Lower leg skin (tissue), 4 donors: Measurements from ENCODE around the gene FARSB. TPM values are rescaled to one million over a fixed set of nuclear protein-coding genes. Genes with fewer than 3 reads are reported as not detected.

Experiments used
- DNase-seq, 2 donors: peaks; one replicate each; pipeline ENCODE4 v3.0.0-alpha.2; 2019; ENCODE audit warnings: low spot score in 2 of 2
- H3K4me3 ChIP-seq: fragments of 200-600 bp; sonication (generic); 2 replicates; pipeline ENCODE4 v1.5.1; 2017; ENCODE audit warnings: mild to moderate bottlenecking, low read depth; ENCODE audit not compliant: poor library complexity, severe bottlenecking
- POLR2A ChIP-seq, 2 donors: fragments of 450-650 bp; IDR thresholded peaks; one replicate each; pipeline ENCODE4 v1.6.1; 2016 to 2017; ENCODE audit warnings: antibody characterized with exemption in 2 of 2, mild to moderate bottlenecking in 1 of 2, moderate library complexity in 1 of 2
- WGBS, 2 donors: methylation state at CpG; one replicate each; pipeline ENCODE4 v1.1.5; 2018; 5-methylcytosine and 5-hydroxymethylcytosine counted together
- intact Hi-C: fragments of 100-400 bp; cut with DNase I; formaldehyde crosslinking; loops from one replicate; pipeline ENCODE4 v1.15.0; 2023; ENCODE audit warnings: low total_unique reads
- total RNA-seq, 4 donors: library from RNA; depleted of rRNA; stranded (reverse); fragments of >200 nt; gene quantifications; one replicate each; pipeline ENCODE4 v1.1.0, GENCODE V29; 2016
- TF ChIP-seq, protein P1 (sequence below), 3 donors: fragments of 450-650 bp; IDR thresholded peaks; one replicate each; pipeline ENCODE4 v1.5.1; 2016; ENCODE audit warnings: antibody characterized with exemption in 3 of 3, mild to moderate bottlenecking in 3 of 3, moderate library complexity in 2 of 3

Gene FARSB
- total RNA-seq, 4 donors from 2014 or later, result 8.6 to 12.2 (median 11.2) TPM

DNA sequence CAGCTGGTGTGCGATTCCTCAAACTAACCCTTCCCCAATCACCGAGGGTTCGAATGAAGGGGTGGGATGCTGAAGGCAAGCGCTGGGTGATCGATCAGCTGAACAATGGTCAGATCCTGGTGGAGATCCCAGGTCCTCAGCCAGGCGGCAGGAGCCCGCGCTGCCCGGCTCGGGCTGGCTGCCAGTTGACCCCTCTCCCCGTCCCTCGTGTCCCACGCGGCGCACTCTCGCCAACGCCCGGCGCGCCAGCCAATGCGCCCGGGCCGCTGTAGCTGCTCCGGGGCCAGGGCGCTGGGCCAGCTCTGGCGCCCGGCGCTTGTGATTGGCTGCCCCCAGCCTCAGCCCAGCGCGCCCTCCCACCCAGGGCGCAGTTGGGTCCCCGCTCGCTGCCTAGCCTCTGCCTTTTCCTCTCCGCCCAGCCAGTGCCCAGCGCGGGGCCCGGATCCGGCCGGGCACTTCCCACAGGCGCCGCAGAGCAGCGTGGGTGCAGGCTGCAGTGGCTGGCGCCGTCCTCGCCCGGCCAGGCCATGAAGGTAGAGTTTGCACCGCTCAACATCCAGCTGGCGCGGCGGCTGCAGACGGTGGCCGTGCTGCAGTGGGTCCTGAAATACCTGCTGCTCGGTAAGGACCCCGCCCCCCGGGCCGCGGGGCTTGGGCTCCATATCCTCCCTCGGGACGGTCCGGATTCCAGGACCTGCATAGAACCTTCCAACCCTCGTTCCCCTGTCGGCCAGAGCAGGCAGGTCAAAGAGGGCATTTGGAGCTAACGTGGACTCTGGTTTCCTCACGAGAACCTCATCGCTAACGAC, 15.6 kb upstream of the FARSB start, which contains the start of gene MOGAT1:
Gene MOGAT1, plus strand, starts transcription at position 400 of the 809 bp plus-strand sequence. Its CDS starts 128 bp downstream, at position 528.
- intact Hi-C loops, result no loop called here
- 4 to 6% methylated on average over 42 to 60 of the region's 66 CpGs for whole genome bisulfite sequencing, 2 donors
- DNase-seq, result no peak
- peak within 1 kb of the TSS; percentile 10 for H3K4me3 ChIP-seq
- TF ChIP-seq, protein P1, sequence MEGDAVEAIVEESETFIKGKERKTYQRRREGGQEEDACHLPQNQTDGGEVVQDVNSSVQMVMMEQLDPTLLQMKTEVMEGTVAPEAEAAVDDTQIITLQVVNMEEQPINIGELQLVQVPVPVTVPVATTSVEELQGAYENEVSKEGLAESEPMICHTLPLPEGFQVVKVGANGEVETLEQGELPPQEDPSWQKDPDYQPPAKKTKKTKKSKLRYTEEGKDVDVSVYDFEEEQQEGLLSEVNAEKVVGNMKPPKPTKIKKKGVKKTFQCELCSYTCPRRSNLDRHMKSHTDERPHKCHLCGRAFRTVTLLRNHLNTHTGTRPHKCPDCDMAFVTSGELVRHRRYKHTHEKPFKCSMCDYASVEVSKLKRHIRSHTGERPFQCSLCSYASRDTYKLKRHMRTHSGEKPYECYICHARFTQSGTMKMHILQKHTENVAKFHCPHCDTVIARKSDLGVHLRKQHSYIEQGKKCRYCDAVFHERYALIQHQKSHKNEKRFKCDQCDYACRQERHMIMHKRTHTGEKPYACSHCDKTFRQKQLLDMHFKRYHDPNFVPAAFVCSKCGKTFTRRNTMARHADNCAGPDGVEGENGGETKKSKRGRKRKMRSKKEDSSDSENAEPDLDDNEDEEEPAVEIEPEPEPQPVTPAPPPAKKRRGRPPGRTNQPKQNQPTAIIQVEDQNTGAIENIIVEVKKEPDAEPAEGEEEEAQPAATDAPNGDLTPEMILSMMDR (IDR thresholded peaks at IDR 0.05), result no peak
- TF ChIP-seq POLR2A (IDR thresholded peaks at IDR 0.05), result no peak

DNA sequence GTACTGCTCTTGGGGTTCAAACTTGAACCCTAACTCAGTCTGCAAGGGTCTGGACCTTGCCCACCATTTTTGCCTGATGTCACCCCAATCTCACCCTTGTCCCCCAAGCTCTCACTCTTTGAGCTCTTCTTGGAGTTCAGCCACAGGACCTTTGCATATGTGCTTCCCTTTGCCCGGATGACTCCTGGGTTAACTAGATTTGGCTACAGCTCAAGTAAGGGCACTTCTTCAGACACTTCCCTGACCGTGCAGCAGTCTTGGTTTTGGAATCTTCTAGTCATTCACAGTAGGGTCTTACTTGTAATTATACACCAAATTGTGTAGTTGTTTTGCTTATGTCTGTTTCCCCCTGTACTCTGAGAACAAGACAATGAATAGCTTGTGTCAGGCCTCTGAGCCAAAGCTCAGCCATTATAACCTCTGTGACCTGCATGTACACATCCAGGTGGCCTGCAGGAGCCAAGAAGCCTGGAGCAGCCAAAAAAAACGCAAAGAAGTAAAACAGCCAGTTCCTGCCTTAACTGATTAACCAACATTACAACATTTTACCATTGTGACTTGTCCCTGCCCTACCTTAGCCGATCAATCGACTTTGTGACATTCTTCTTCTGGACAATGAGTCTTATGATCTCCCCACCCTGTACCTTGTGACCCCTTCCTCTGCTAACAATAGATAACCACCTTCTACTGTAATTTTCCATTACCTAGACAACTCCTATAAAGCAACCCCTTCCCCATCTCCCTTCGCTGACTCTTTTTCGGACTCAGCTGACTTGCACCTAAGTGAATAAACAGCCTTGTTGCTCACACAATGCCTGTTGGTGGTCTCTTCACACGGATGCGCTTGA, 14.5 kb upstream of the FARSB start:
- TF ChIP-seq, protein P1 (IDR thresholded peaks at IDR 0.05), result no peak
- TF ChIP-seq POLR2A (IDR thresholded peaks at IDR 0.05), result no peak
- H3K4me3 ChIP-seq, result no peak overlapping the region
- DNase-seq, result no peak
- intact Hi-C loops, result no loop called here
- WGBS, 2 donors, result 70 to 73% methylated on average over 9 of the region's 9 CpGs

DNA sequence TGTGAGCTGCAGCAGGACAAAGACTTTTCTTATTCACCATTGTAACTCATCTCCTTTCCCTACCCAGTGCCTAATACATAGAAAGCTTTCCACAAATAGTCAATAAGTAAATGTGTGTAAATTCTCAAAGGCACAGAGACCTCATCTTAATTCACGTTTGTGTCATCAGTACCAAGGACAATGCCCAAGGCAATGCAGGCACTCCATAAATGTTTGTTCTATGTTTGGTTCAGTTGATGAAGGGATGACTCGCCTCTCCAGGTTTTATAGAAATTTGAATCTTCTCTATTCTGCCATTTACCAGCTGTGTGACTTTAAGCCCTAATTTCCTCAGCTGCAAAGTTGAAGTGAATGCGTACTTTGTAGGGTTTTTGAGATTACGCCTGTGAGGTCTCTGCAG, 13.5 kb upstream of the FARSB start:
- TF ChIP-seq, protein P1 (IDR thresholded peaks at IDR 0.05), result no peak
- no peak for TF ChIP-seq POLR2A (IDR thresholded peaks at IDR 0.05)
- intact Hi-C loops, result no loop called here
- H3K4me3 ChIP-seq, result no peak overlapping the region
- no peak for DNase-seq
- 67 to 74% methylated on average over 4 of the region's 4 CpGs for WGBS, 2 donors

DNA sequence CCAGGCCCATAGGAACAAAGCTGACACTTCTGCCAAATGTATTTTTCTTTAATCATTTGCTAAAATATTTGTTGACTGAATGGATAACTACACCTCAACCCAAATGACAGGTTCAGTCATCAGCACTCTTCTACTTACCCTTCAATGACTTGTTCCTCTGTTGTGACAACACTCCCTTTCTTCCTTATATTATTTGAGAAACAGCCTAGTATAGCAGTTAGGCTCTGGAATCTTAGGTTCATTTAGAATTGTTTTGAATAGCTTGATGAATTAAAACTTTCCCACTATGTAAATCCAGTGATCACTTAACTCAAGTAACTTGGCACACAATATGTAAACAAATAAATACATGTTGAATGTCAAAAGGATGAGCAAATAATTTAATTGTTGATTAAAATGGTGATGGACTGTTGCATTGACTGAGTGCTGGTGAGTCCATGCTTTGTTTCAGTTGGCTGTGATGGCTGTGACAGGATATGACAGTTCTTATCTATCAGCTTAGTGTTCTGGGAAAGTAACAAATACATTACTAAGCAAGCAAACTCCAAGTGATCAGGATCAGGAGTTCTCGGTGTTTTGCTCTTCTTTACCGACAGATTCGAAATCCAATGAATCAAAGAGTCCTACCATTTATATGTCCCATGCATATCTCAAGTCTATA, 12.7 kb upstream of the FARSB start:
- H3K4me3 ChIP-seq, result no peak overlapping the region
- DNase-seq, result no peak
- intact Hi-C loops, result no loop called here
- WGBS, 2 donors, result 94% methylated on average over 3 of the region's 3 CpGs
- TF ChIP-seq, protein P1 (IDR thresholded peaks at IDR 0.05), result no peak
- no peak for TF ChIP-seq POLR2A (IDR thresholded peaks at IDR 0.05)

DNA sequence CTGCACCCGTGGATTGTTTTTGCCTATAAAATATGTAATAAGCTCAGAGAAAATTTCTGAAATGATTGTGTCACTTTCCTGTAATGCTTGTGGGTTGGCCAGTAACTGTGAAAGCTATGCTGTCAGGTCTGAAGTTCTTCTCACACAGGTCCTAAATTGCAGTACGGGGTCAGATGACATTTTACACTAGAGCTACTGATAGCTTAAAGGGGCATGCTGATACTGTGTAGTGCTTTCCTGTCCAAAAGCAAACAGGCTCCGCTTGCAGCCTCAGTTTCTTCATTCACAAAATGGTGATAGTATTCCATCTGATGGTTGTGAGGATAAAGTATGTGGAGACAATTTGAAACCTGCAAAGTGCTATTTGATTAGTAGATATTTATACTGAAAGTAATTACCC, 7.6 kb upstream of the FARSB start:
- no peak for DNase-seq
- TF ChIP-seq, protein P1 (IDR thresholded peaks at IDR 0.05), result no peak
- no peak for TF ChIP-seq POLR2A (IDR thresholded peaks at IDR 0.05)
- intact Hi-C loops, result no loop called here
- H3K4me3 ChIP-seq, result no peak overlapping the region
- WGBS, 2 donors, result 84 to 85% methylated on average over 3 of the region's 3 CpGs
